PC-3 (cell line): Measurements from ENCODE around the gene DNAAF1. TPM values are rescaled to one million over a fixed set of nuclear protein-coding genes. Genes with fewer than 3 reads are reported as not detected.

Experiments
- ATAC-seq: fragments of 200-7000 bp; cut with Tn5 transposase; 2 replicates; pipeline ENCODE4 v1.9.1; 2020; ENCODE audit warnings: mild to moderate bottlenecking, moderate library complexity
- BruUV-seq: library from RNA; stranded (reverse); fragments of 400-500 nt; replicated peaks from 2 replicates; lab custom pipeline; 2021; lab: Mats Ljungman, UMichigan
- CTCF ChIA-PET: fragments of 300-600 bp; sonication (Branson Sonifier 250); formaldehyde crosslinking; loops from one replicate; lab custom pipeline; 2022; ENCODE audit warnings: antibody characterized with exemption; lab: Charles Lee
- POLR2A ChIA-PET: fragments of 300-600 bp; sonication (Branson Sonifier 250); formaldehyde crosslinking; loops from one replicate; lab custom pipeline; 2022; ENCODE audit warnings: antibody characterized with exemption; ENCODE audit not compliant: unreplicated experiment; lab: Charles Lee
- DNase-seq: peaks from one replicate; pipeline ENCODE4 v3.0.0-alpha.2; 2015
- H2AFZ ChIP-seq: fragments of 300-600 bp; sonication (generic); 2 replicates; pipeline ENCODE4 v1.6.0; 2016; ENCODE audit warnings: antibody characterized with exemption, low read length
- H3F3A ChIP-seq: fragments of 300-600 bp; sonication (generic); one replicate; pipeline ENCODE4 v1.6.0; 2017; ENCODE audit warnings: antibody characterized with exemption, low read length, control low read depth, mild to moderate bottlenecking; ENCODE audit not compliant: unreplicated experiment
- H3K27ac ChIP-seq: fragments of 300-600 bp; sonication (generic); 2 replicates; pipeline ENCODE4 v1.5.1; 2016; ENCODE audit warnings: mild to moderate bottlenecking, low read length
- H3K27me3 ChIP-seq: fragments of 300-600 bp; sonication (generic); 2 replicates; pipeline ENCODE4 v1.6.1; 2016; ENCODE audit warnings: low read length, mixed read lengths
- H3K36me3 ChIP-seq: fragments of 300-600 bp; sonication (generic); 2 replicates; pipeline ENCODE4 v1.6.1; 2016; ENCODE audit warnings: low read depth, mixed run types, low read length, mixed read lengths
- H3K4me1 ChIP-seq: fragments of 300-600 bp; sonication (generic); 2 replicates; pipeline ENCODE4 v1.5.1; 2016; ENCODE audit warnings: low read length; ENCODE audit not compliant: insufficient read depth
- H3K4me2 ChIP-seq: fragments of 300-600 bp; sonication (generic); 2 replicates; pipeline ENCODE4 v1.6.0; 2016; ENCODE audit warnings: low read length
- H3K4me3 ChIP-seq: fragments of 300-600 bp; sonication (generic); 2 replicates; pipeline ENCODE4 v1.5.1; 2016; ENCODE audit warnings: mild to moderate bottlenecking, low read length, mixed read lengths
- H3K79me2 ChIP-seq: fragments of 300-600 bp; sonication (generic); 2 replicates; pipeline ENCODE4 v1.6.1; 2017; ENCODE audit warnings: low read length, mixed read lengths
- H3K9ac ChIP-seq: fragments of 300-600 bp; sonication (generic); 2 replicates; pipeline ENCODE4 v1.6.0; 2016; ENCODE audit warnings: mild to moderate bottlenecking, low read length
- H3K9me2 ChIP-seq: fragments of 300-600 bp; sonication (generic); replicated peaks from 2 replicates; pipeline ENCODE4 v1.6.1; 2016; ENCODE audit warnings: mixed run types, low read length, mixed read lengths
- H3K9me3 ChIP-seq: fragments of 300-600 bp; sonication (generic); 2 replicates; pipeline ENCODE4 v1.6.1; 2016; ENCODE audit warnings: low read length, mixed read lengths
- H4K20me1 ChIP-seq: fragments of 300-600 bp; sonication (generic); 2 replicates; pipeline ENCODE4 v1.6.1; 2016; ENCODE audit warnings: low read length, mixed read lengths
- CTCF ChIP-seq: fragments of 300-600 bp; sonication (generic); conservative IDR thresholded peaks from 2 replicates; pipeline ENCODE4 v1.5.1; 2017; ENCODE audit warnings: antibody characterized with exemption, low read depth, mild to moderate bottlenecking, low read length
- EZH2 ChIP-seq: fragments of 300-600 bp; sonication (generic); IDR thresholded peaks from one replicate; pipeline ENCODE4 v1.6.1; 2017; ENCODE audit warnings: antibody characterized with exemption, mild to moderate bottlenecking, low read length; ENCODE audit not compliant: unreplicated experiment
- EZH2phosphoT487 ChIP-seq: fragments of 300-600 bp; sonication (generic); IDR thresholded peaks from 2 replicates; pipeline ENCODE4 v1.6.1; 2018; ENCODE audit warnings: mild to moderate bottlenecking, antibody characterized with exemption, low read length, borderline replicate concordance
- intact Hi-C: fragments of 100-400 bp; cut with micrococcal nuclease; formaldehyde crosslinking; loops from 2 replicates; pipeline ENCODE4 v1.9.0; 2023
- total RNA-seq: library from RNA; depleted of rRNA; stranded (reverse); fragments of >200 nt; gene quantifications from 2 replicates; pipeline ENCODE4 v1.2.3, GENCODE V29; 2014

DNAAF1 gene
- total RNA-seq, 1 experiment from 2014 or later, result not detected

- no peak overlapping the region for H3K27ac ChIP-seq
- no peaks in the 10 kb centered on the region for H3K9me3 ChIP-seq
- DNase-seq, result no peak
- H3K4me1 ChIP-seq, result no peaks in the 10 kb centered on the region
- H2AFZ ChIP-seq, result no peak overlapping the region
- POLR2A ChIA-PET, result no interaction called here
- no peaks in the 10 kb centered on the region for H3K36me3 ChIP-seq
- no peaks in the 10 kb centered on the region for H3F3A ChIP-seq
- H3K9me2 ChIP-seq, result no peaks in the 10 kb centered on the region
- H3K79me2 ChIP-seq, result no peaks in the 10 kb centered on the region
- TF ChIP-seq EZH2phosphoT487 (no peak), CTCF (no peak), EZH2 (no peak)
- no peaks in the 10 kb centered on the region for H3K27me3 ChIP-seq
- H3K9ac ChIP-seq, result no peak overlapping the region
- intact Hi-C loops, result no loop called here
- ATAC-seq, result no peak
- H3K4me3 ChIP-seq, result no peak overlapping the region
- H3K4me2 ChIP-seq, result no peak overlapping the region
- BruUV-seq, result no TSS peak
- no peaks in the 10 kb centered on the region for H4K20me1 ChIP-seq
- CTCF ChIA-PET, result no interaction called here
These were observed 5.8 kb downstream of the DNAAF1 start for GRCh38 chr16:84150926-84151325.

- no peaks in the 10 kb centered on the region for H3K79me2 ChIP-seq
- ATAC-seq, result no peak
- ChIA-PET CTCF (no interaction called here), POLR2A (no interaction called here)
- BruUV-seq, result no TSS peak
- H3K27me3 ChIP-seq, result no peaks in the 10 kb centered on the region
- H3K36me3 ChIP-seq, result no peaks in the 10 kb centered on the region
- no peaks in the 10 kb centered on the region for H4K20me1 ChIP-seq
- no peaks in the 10 kb centered on the region for H3K9me3 ChIP-seq
- no peak for DNase-seq
- H3K4me2 ChIP-seq, result no peak overlapping the region
- H3K4me1 ChIP-seq, result no peaks in the 10 kb centered on the region
- no peaks in the 10 kb centered on the region for H3K9me2 ChIP-seq
- H3K9ac ChIP-seq, result no peak overlapping the region
- H2AFZ ChIP-seq, result no peak overlapping the region
- H3F3A ChIP-seq, result no peaks in the 10 kb centered on the region
- H3K4me3 ChIP-seq, result no peak overlapping the region
- no peak overlapping the region for H3K27ac ChIP-seq
- TF ChIP-seq EZH2 (no peak), EZH2phosphoT487 (no peak), CTCF (no peak)
- intact Hi-C loops, result no loop called here
These were observed 8.6 kb downstream of the DNAAF1 start for GRCh38 chr16:84153660-84154214.

GRCh38 chr16:84155226-84155625 lies 10.1 kb downstream of the DNAAF1 start:
- intact Hi-C loops, result no loop called here
- Histone ChIP-seq H3K9me3 (no peaks in the 10 kb centered on the region), H3K9me2 (no peaks in the 10 kb centered on the region), H3K27me3 (0 out of 2 replicates have a peak, but pooled peaks cover 3% of the 10 kb centered on the region), H2AFZ (no peak overlapping the region), H3K79me2 (no peaks in the 10 kb centered on the region), H3K36me3 (no peaks in the 10 kb centered on the region), H3K4me3 (no peak overlapping the region), H3K27ac (no peak overlapping the region), H3K4me2 (no peak overlapping the region), H3F3A (no peaks in the 10 kb centered on the region), H3K4me1 (no peaks in the 10 kb centered on the region), H4K20me1 (no peaks in the 10 kb centered on the region), H3K9ac (no peak overlapping the region)
- BruUV-seq, result no TSS peak
- ChIA-PET CTCF (no interaction called here), POLR2A (no interaction called here)
- TF ChIP-seq EZH2 (no peak), CTCF (no peak), EZH2phosphoT487 (no peak)
- no peak for DNase-seq
- ATAC-seq, result no peak
